Psoas muscle (tissue), 8 donors: ENCODE data around the gene AAGAB. TPM values are rescaled to one million over a fixed set of nuclear protein-coding genes. Genes with fewer than 3 reads are reported as not detected.
A peak's percentile ranks its signal among the peaks of the same experiment; 100 is the strongest.

Experiments used
- ATAC-seq, 4 donors: fragments of 200-7000 bp; cut with Tn5 transposase; one replicate each; pipeline ENCODE4 v1.9.1; 2020; ENCODE audit warnings: moderate library complexity in 3 of 4, mild to moderate bottlenecking in 2 of 4
- DNase-seq, 2 donors: peaks; one replicate each; pipeline ENCODE4 v3.0.0-alpha.2; 2020
- H3K27ac ChIP-seq: fragments of 200-600 bp; one replicate; pipeline ENCODE4 v1.8.0; 2022
- H3K27me3 ChIP-seq, 3 donors: fragments of 200-600 bp in 1 of 3; one replicate each; pipeline versions ENCODE4 v1.6.1 to v1.8.0; 2013 to 2022; ENCODE audit warnings: low read length in 2 of 3, mild to moderate bottlenecking in 2 of 3, moderate library complexity in 1 of 3; ENCODE audit not compliant: insufficient read depth in 3 of 3
- H3K36me3 ChIP-seq, 2 donors: fragments of 200-600 bp in 1 of 2; one replicate each; pipeline versions ENCODE4 v1.6.1 to v1.8.0; 2013 to 2022; ENCODE audit warnings: low read depth in 1 of 2, mild to moderate bottlenecking in 1 of 2, moderate library complexity in 1 of 2; ENCODE audit not compliant: insufficient read depth in 1 of 2
- H3K4me1 ChIP-seq: fragments of 200-600 bp; one replicate; pipeline ENCODE4 v1.8.0; 2022
- H3K4me3 ChIP-seq: fragments of 200-600 bp; one replicate; pipeline ENCODE4 v1.8.0; 2022; ENCODE audit warnings: mild to moderate bottlenecking
- H3K9me3 ChIP-seq: fragments of 200-600 bp; one replicate; pipeline ENCODE4 v1.8.0; 2022
- CTCF ChIP-seq: fragments of 200-600 bp; IDR thresholded peaks from one replicate; pipeline ENCODE4 v1.8.0; 2022; ENCODE audit warnings: antibody characterized with exemption
- WGBS, 3 donors: extraction: QIAGEN DNeasy Blood & Tissue Kit; methylation state at CpG; one replicate each; pipeline versions ENCODE4 v1.1.6 to v1.1.7; 2013; 5-methylcytosine and 5-hydroxymethylcytosine counted together
- intact Hi-C, 2 donors: fragments of 100-400 bp; cut with DNase I; formaldehyde crosslinking; loops; one replicate each; pipeline versions ENCODE4 v1.11.0 to v1.14.2; 2022
- polyA plus RNA-seq, 3 donors: library from polyadenylated mRNA; stranded (reverse); fragments of 200-250 nt; gene quantifications; one replicate each; pipeline ENCODE4 v1.2.3, GENCODE V29; 2013
- total RNA-seq, 4 donors: library from RNA; stranded (reverse); fragmentation: NEBNext Ultra II Directional in 2 of 4; extraction: Animal tissue kit (Norgen Biotek cat#: 25700) in 2 of 4; gene quantifications; one replicate each; pipeline versions ENCODE4 v1.2.1 to v1.2.4, GENCODE V29; 2021 to 2023
- donor health status: healthy with polysubstance abuse.
- donor health status: DM: no; HTN: no; CAD: no; lungs with moderate emphysema.
- donor health status: Bipolar disorder and iron deficiency.
- donor health status: healthy.
- donor health status: DM: yes; HTN: yes; CAD: no.
- donor health status: DM: no; HTN: no; CAD: no.
- donor health status: DM: no; HTN: no; CAD: no.
- donor health status: DM: yes; HTN: yes; CAD: no.

AAGAB gene
- total and polyA plus RNA-seq, 7 donors, result 19.0 to 46.1 (median 42.1) TPM

GRCh38 chr15:67202991-67203390 is 51.5 kb downstream of the AAGAB start:
- Histone ChIP-seq H3K27ac (peak overlapping the region; percentile 90), H3K4me3 (no peak overlapping the region), H3K36me3 (peaks cover 0 to 5% of the 10 kb centered on the region in 2 donors), H3K4me1 (peaks cover 66% of the 10 kb centered on the region), H3K27me3 (no peaks in the 10 kb centered on the region), H3K9me3 (no peaks in the 10 kb centered on the region)
- no peak for TF ChIP-seq CTCF
- DNase-seq (no peak), ATAC-seq (peak; percentile 57 to 75 (median 68))
- 24 to 46% (median 29%) methylated on average over 1 of the region's 1 CpG for WGBS, 3 donors
- intact Hi-C loops, result loop anchor here (5.0 kb wide), 2 partner anchors 39 to 49 kb away; partner anchors contain the start of genes AAGAB (in 1 of the 2) and IQCH (in 1 of the 2)

GRCh38 chr15:67202091-67202490 is 52.4 kb downstream of the AAGAB start:
- peak overlapping the region; percentile 90 for H3K27ac ChIP-seq
- no peak for DNase-seq
- TF ChIP-seq CTCF, result no peak
- no peak for ATAC-seq
- peaks cover 0 to 5% of the 10 kb centered on the region in 2 donors for H3K36me3 ChIP-seq
- no peaks in the 10 kb centered on the region for H3K27me3 ChIP-seq
- WGBS, 3 donors, result 54 to 87% (median 62%) methylated on average over 2 of the region's 2 CpGs
- intact Hi-C loops, result loop anchor here (5.0 kb wide), 2 partner anchors 40 to 50 kb away; partner anchors contain the start of genes AAGAB (in 1 of the 2) and IQCH (in 1 of the 2)
- no peak overlapping the region for H3K4me3 ChIP-seq
- H3K9me3 ChIP-seq, result no peaks in the 10 kb centered on the region
- peaks cover 68% of the 10 kb centered on the region for H3K4me1 ChIP-seq

GRCh38 chr15:67201136-67201535 is 53.3 kb downstream of the AAGAB start:
- no peak for ATAC-seq
- no peaks in the 10 kb centered on the region for H3K27me3 ChIP-seq
- peaks cover 70% of the 10 kb centered on the region for H3K4me1 ChIP-seq
- no peak overlapping the region for H3K4me3 ChIP-seq
- H3K27ac ChIP-seq, result peak overlapping the region; percentile 90
- no peak for TF ChIP-seq CTCF
- H3K9me3 ChIP-seq, result no peaks in the 10 kb centered on the region
- intact Hi-C loops, result loop anchor here (5.0 kb wide), 2 partner anchors 41 to 51 kb away; partner anchors contain the start of genes AAGAB (in 1 of the 2) and IQCH (in 1 of the 2)
- peaks cover 0 to 5% of the 10 kb centered on the region in 2 donors for H3K36me3 ChIP-seq
- no peak for DNase-seq

- no peaks in the 10 kb centered on the region for H3K27me3 ChIP-seq
- H3K36me3 ChIP-seq, result peaks cover 0 to 5% of the 10 kb centered on the region in 2 donors
- peaks cover 66% of the 10 kb centered on the region for H3K4me1 ChIP-seq
- H3K27ac ChIP-seq, result peak overlapping the region; percentile 90
- ATAC-seq (peak; percentile 78 to 82 (median 82)), DNase-seq (no peak)
- TF ChIP-seq CTCF, result no peak
- H3K9me3 ChIP-seq, result no peaks in the 10 kb centered on the region
- intact Hi-C loops, result loop anchor here (5.0 kb wide), 2 partner anchors 42 to 52 kb away; partner anchors contain the start of genes AAGAB (in 1 of the 2) and IQCH (in 1 of the 2)
- no peak overlapping the region for H3K4me3 ChIP-seq
- WGBS, 3 donors, result 28 to 33% (median 31%) methylated on average over 8 of the region's 8 CpGs
These were observed 54.3 kb downstream of the AAGAB start for GRCh38 chr15:67199881-67200763.
